ENCODE results near the gene HS6ST3. TPM values are rescaled to one million over a fixed set of nuclear protein-coding genes. Genes with fewer than 3 reads are reported as not detected.

Gene HS6ST3
- total and polyA plus RNA-seq, 2 donors (not counting 3 experiments of a cell fraction or from before 2014, with no cell fraction given), result 0.03 to 0.15 TPM

DNA sequence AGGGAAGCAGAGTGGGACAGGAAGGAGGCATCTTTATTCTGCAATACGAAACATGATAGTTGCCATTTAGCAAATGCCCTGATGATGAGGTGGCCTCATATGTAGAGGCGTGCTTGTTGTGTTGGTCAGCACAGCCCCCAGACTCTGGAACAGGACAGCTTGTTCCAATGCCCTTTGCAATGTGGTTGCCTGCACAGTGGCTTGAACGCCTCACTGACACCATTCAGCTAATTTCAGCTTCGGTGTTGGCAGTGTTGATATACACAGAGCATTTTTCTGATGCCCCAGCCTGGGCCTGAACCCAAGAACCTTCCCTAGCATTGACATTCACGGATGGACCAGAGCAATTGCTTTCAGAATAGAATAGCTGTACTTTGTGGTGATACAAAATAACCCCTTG is 133.3 kb downstream of the HS6ST3 start:
- Histone ChIP-seq H3K4me2 (ENCODE audit: insufficient read depth, low read length) (no peak overlapping the region), H3K4me1 (ENCODE audit: control insufficient read depth, extremely low read depth, insufficient read depth, low read length) (no peaks in the 10 kb centered on the region), H3K79me2 (ENCODE audit: control insufficient read depth, insufficient read depth, low read length) (no peaks in the 10 kb centered on the region), H4K20me1 (replicated peaks; ENCODE audit: control insufficient read depth, extremely low read depth, insufficient read depth, low read length) (no peaks in the 10 kb centered on the region), H2AFZ (ENCODE audit: low read depth, low read length) (no peak overlapping the region), H3K9me3 (replicated peaks; ENCODE audit: control insufficient read depth, insufficient read depth, low read length) (no peaks in the 10 kb centered on the region), H3K9ac (replicated peaks; ENCODE audit: extremely low read depth, insufficient read depth, low read length) (no peak overlapping the region), H3K27ac (ENCODE audit: insufficient read depth, low read depth, low read length) (no peak overlapping the region), H3K9me1 (replicated peaks; ENCODE audit: control insufficient read depth, extremely low read depth, insufficient read depth, low read length) (no peaks in the 10 kb centered on the region), H3K36me3 (ENCODE audit: control insufficient read depth in 2 of 2, extremely low read depth in 1 of 2, insufficient read depth in 2 of 2, low read length in 2 of 2) (no peaks in the 10 kb centered on the region), H3K27me3 (ENCODE audit: control insufficient read depth in 2 of 2, insufficient read depth in 2 of 2, low read length in 2 of 2) (no peaks in the 10 kb centered on the region), H3K4me3 (replicated peaks in 1 of 3; ENCODE audit: insufficient read depth in 1 of 3, low read depth in 1 of 3, low read length in 3 of 3) (no peak overlapping the region)
- DNase-seq (ENCODE audit: low read depth, low spot score) (no peak), FAIRE-seq (no peak)
- ChIA-PET POLR2A (no interaction called here), CTCF (interaction anchor here (3.2 kb wide), 1 partner anchor 203 kb away, joined by 12 read pairs; no protein-coding TSS in a partner anchor)
- BruUV-seq (replicated peaks), result no TSS peak
- intact Hi-C loops (cut with micrococcal nuclease) (no loop called here), dilution Hi-C loops (cut with MboI; ENCODE audit: extremely low pct_ligation_motif_present, low sequenced_read_pairs) (no loop called here)
- TF ChIP-seq FOS (IDR thresholded peaks at IDR 0.05; ENCODE audit: borderline replicate concordance, insufficient read depth, low read length) (no peak), EZH2 (IDR thresholded peaks at IDR 0.05; ENCODE audit: borderline replicate concordance, low read depth, low read length, severe bottlenecking) (no peak), POLR2A (IDR thresholded peaks at IDR 0.05; ENCODE audit: low read depth, low read length) (no peak), JUN (IDR thresholded peaks at IDR 0.05; ENCODE audit: borderline replicate concordance, insufficient read depth, insufficient read length, low read depth) (no peak), MYC (IDR thresholded peaks at IDR 0.05; ENCODE audit: low read depth, low read length) (no peak), POLR2AphosphoS5 (IDR thresholded peaks at IDR 0.05; ENCODE audit: insufficient read depth, low read depth, low read length) (no peak), MAX (IDR thresholded peaks at IDR 0.05; ENCODE audit: insufficient read depth, insufficient read length) (no peak)
- TF ChIP-seq, protein P1, sequence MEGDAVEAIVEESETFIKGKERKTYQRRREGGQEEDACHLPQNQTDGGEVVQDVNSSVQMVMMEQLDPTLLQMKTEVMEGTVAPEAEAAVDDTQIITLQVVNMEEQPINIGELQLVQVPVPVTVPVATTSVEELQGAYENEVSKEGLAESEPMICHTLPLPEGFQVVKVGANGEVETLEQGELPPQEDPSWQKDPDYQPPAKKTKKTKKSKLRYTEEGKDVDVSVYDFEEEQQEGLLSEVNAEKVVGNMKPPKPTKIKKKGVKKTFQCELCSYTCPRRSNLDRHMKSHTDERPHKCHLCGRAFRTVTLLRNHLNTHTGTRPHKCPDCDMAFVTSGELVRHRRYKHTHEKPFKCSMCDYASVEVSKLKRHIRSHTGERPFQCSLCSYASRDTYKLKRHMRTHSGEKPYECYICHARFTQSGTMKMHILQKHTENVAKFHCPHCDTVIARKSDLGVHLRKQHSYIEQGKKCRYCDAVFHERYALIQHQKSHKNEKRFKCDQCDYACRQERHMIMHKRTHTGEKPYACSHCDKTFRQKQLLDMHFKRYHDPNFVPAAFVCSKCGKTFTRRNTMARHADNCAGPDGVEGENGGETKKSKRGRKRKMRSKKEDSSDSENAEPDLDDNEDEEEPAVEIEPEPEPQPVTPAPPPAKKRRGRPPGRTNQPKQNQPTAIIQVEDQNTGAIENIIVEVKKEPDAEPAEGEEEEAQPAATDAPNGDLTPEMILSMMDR (IDR thresholded peaks at IDR 0.05; ENCODE audit: extremely low read depth in 1 of 2, insufficient read depth in 1 of 2, low read depth in 1 of 2, low read length in 2 of 2), result no peak

All from endothelial cell of umbilical vein (primary cell).